Stimulated activated CD8-positive, alpha-beta memory T cell treated with anti-CD3 and anti-CD28 coated beads, Interleukin-15, amount 100 ng/mL, for 48 hours (primary cell): ENCODE data around the gene METTL27.
A peak's percentile ranks its signal among the peaks of the same experiment; 100 is the strongest.
"Not testable (repeated sequence)": the region's sequence is repeated elsewhere in the genome, so short reads cannot be mapped to it uniquely, and the experiment has no call there.

Experiments
- DNase-seq, 2 donors: peaks; one replicate each; pipeline ENCODE4 v3.0.0-alpha.2; 2020; ENCODE audit warnings: low read depth in 2 of 2

The METTL27 gene

GRCh38 chr7:73842067-73842976 is at the start of gene METTL27:
Gene METTL27, minus strand, starts transcription at chr7:73842516. Its CDS starts 376 bp downstream, at chr7:73842140.
- DNase-seq: peak; percentile 88 to 91

GRCh38 chr7:73891178-73891885 is 49.0 kb upstream of the METTL27 start:
- DNase-seq: no peak

GRCh38 chr7:73890555-73891147 is 48.3 kb upstream of the METTL27 start:
- DNase-seq: no peak

- DNase-seq: no peak
Measured at GRCh38 chr7:73888959-73889358, 46.6 kb upstream of the METTL27 start.

GRCh38 chr7:73887762-73888161 is 45.4 kb upstream of the METTL27 start:
- DNase-seq: no peak

- DNase-seq: no peak
Measured at GRCh38 chr7:73885975-73886798, 43.9 kb upstream of the METTL27 start.

GRCh38 chr7:73885433-73885974 is 43.2 kb upstream of the METTL27 start:
- no peak for DNase-seq

- not testable (repeated sequence) for DNase-seq
Measured at GRCh38 chr7:73884867-73885422, 42.6 kb upstream of the METTL27 start.

GRCh38 chr7:73882047-73882402 is 39.7 kb upstream of the METTL27 start:
- no peak for DNase-seq

GRCh38 chr7:73881352-73882046 is 39.2 kb upstream of the METTL27 start:
- DNase-seq: no peak

GRCh38 chr7:73880755-73881328 is 38.5 kb upstream of the METTL27 start:
- no peak for DNase-seq

GRCh38 chr7:73879977-73880681 is 37.8 kb upstream of the METTL27 start:
- DNase-seq: no peak

GRCh38 chr7:73876973-73877372 is 34.7 kb upstream of the METTL27 start:
- DNase-seq: no peak

- no peak for DNase-seq
Measured at GRCh38 chr7:73876361-73876760, 34.0 kb upstream of the METTL27 start.

- DNase-seq: no peak
Measured at GRCh38 chr7:73872056-73872908, 30.0 kb upstream of the METTL27 start.

- DNase-seq: no peak
Measured at GRCh38 chr7:73871163-73872011, 29.1 kb upstream of the METTL27 start.

- no peak for DNase-seq
Measured at GRCh38 chr7:73870041-73870492, 27.8 kb upstream of the METTL27 start.
